Karpas-422 (cell line): ENCODE data around the gene PRKCSH. TPM values are rescaled to one million over a fixed set of nuclear protein-coding genes. Genes with fewer than 3 reads are reported as not detected.
"Not testable (repeated sequence)": the region's sequence is repeated elsewhere in the genome, so short reads cannot be mapped to it uniquely, and the experiment has no call there.

Source experiments
- DNase-seq: peaks from one replicate; pipeline ENCODE4 v3.0.0-alpha.2; 2015
- H2AFZ ChIP-seq: fragments of 200-600 bp; sonication (generic); 2 replicates; pipeline ENCODE4 v1.6.1; 2014; ENCODE audit warnings: antibody characterized with exemption, low read length, mixed read lengths
- H3K27ac ChIP-seq: fragments of 200-600 bp; sonication (generic); 2 replicates; pipeline ENCODE4 v1.5.1; 2014; ENCODE audit warnings: mild to moderate bottlenecking, low read length, moderate library complexity
- H3K27me3 ChIP-seq: fragments of 200-600 bp; sonication (generic); 2 replicates; pipeline ENCODE4 v1.6.1; 2014; ENCODE audit warnings: low read length, mixed read lengths
- H3K36me3 ChIP-seq: fragments of 200-600 bp; sonication (generic); 2 replicates; pipeline ENCODE4 v1.6.1; 2014; ENCODE audit warnings: low read length, mixed read lengths; ENCODE audit not compliant: insufficient read depth
- H3K4me1 ChIP-seq: fragments of 200-600 bp; sonication (generic); 2 replicates; pipeline ENCODE4 v1.6.1; 2014; ENCODE audit warnings: mild to moderate bottlenecking, low read length, mixed read lengths
- H3K4me2 ChIP-seq: fragments of 200-600 bp; sonication (generic); 2 replicates; pipeline ENCODE4 v1.6.1; 2014; ENCODE audit warnings: low read length, low read depth, mild to moderate bottlenecking; ENCODE audit not compliant: poor library complexity, severe bottlenecking
- H3K4me3 ChIP-seq: fragments of 200-600 bp; sonication (generic); 2 replicates; pipeline ENCODE4 v1.5.1; 2014; ENCODE audit warnings: mild to moderate bottlenecking, antibody characterized with exemption, low read length, mixed read lengths
- H3K79me2 ChIP-seq: fragments of 200-600 bp; sonication (generic); 2 replicates; pipeline ENCODE4 v1.6.1; 2014; ENCODE audit warnings: mild to moderate bottlenecking, low read length, mixed read lengths
- H3K9ac ChIP-seq: fragments of 200-600 bp; sonication (generic); 2 replicates; pipeline ENCODE4 v1.6.0; 2014; ENCODE audit warnings: low read length
- H3K9me2 ChIP-seq: fragments of 200-600 bp; sonication (generic), shearing (Covaris generic); replicated peaks from 2 replicates; pipeline ENCODE4 v1.6.0; 2014; ENCODE audit warnings: mild to moderate bottlenecking, low read length, moderate library complexity; ENCODE audit not compliant: insufficient read depth
- H3K9me3 ChIP-seq: fragments of 300-700, 200-600 bp; sonication (generic); 2 replicates; pipeline ENCODE4 v1.6.1; 2014; ENCODE audit warnings: low read length, mixed read lengths
- H4K20me1 ChIP-seq: fragments of 200-600 bp; sonication (generic); 2 replicates; pipeline ENCODE4 v1.6.1; 2014; ENCODE audit warnings: mild to moderate bottlenecking, antibody characterized with exemption, low read length, low read depth; ENCODE audit not compliant: insufficient read depth
- total RNA-seq: library from RNA; depleted of rRNA; stranded (reverse); fragments of >200 nt; shearing (Covaris generic); gene quantifications from 2 replicates; pipeline ENCODE4 v1.2.3, GENCODE V29; 2014; ENCODE audit warnings: low replicate concordance

PRKCSH gene
- total RNA-seq, 1 experiment from 2014 or later, result 77.3 TPM

GRCh38 chr19:11465600-11465999, 30.2 kb downstream of the PRKCSH start:
- H3K27me3 ChIP-seq, result no peaks in the 10 kb centered on the region
- H3K9ac ChIP-seq, result no peak overlapping the region
- H3K9me3 ChIP-seq, result no peaks in the 10 kb centered on the region
- no peak overlapping the region for H3K27ac ChIP-seq
- H3K4me2 ChIP-seq, result no peak overlapping the region
- no peaks in the 10 kb centered on the region for H3K36me3 ChIP-seq
- no peaks in the 10 kb centered on the region for H4K20me1 ChIP-seq
- no peaks in the 10 kb centered on the region for H3K79me2 ChIP-seq
- no peaks in the 10 kb centered on the region for H3K9me2 ChIP-seq
- no peak overlapping the region for H3K4me3 ChIP-seq
- H3K4me1 ChIP-seq, result no peaks in the 10 kb centered on the region
- H2AFZ ChIP-seq, result no peak overlapping the region
- no peak for DNase-seq

DNA sequence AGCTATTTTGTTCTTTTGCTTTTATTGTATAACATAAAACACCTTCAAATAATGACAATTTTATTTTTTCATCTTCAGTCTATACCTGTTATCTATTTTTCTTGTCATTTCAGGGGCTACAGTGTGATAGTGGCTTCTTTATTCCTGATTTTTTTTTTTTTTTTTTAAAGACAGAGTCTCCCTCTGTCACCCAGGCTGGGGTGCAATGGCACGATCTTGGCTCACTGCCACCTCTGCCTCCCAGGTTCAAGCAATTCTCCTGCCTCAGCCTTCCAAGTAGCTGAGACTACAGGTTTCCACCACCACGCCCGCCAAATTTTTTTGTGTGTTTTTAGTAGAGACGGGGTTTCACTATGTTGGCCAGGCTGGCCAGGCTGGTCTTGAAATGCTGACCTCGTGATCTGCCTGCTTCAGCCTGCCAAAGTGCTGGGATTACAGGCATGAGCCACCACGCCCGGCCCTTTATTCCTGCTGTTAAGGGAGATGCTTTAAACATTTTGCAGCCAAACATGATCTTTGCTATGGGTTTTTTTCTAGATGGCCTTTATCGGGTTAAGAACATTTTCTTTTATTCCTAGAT, 32.9 kb downstream of the PRKCSH start:
- H3K36me3 ChIP-seq, H2AFZ ChIP-seq, H3K9ac ChIP-seq, H3K4me2 ChIP-seq, H3K4me3 ChIP-seq, H3K9me2 ChIP-seq, H3K9me3 ChIP-seq, H3K4me1 ChIP-seq, H3K79me2 ChIP-seq, H3K27ac ChIP-seq, H4K20me1 ChIP-seq, DNase-seq, H3K27me3 ChIP-seq: not testable (repeated sequence)

DNA sequence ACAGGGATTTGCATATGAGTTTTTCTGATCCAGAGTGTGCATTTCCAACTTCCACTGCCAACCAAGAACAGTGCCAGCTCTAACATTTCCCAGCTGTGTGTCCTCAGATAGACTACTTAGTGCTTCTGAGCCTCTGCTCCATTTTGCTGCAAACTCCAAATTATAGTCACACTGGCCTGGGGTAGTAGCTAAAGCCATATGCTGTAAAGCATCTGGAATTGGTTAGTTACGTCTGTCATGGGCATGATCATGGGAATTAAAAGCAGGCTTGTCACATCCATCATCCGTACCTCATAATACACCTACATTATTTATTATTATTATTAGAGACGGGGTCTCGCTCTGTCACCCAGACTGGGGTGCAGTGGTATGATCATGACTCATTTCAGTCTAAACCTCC, 38.3 kb downstream of the PRKCSH start:
- H3K9me3 ChIP-seq, result no peaks in the 10 kb centered on the region
- no peak overlapping the region for H3K9ac ChIP-seq
- no peak overlapping the region for H3K4me2 ChIP-seq
- H3K79me2 ChIP-seq, result no peaks in the 10 kb centered on the region
- no peak overlapping the region for H3K27ac ChIP-seq
- no peak overlapping the region for H2AFZ ChIP-seq
- no peaks in the 10 kb centered on the region for H4K20me1 ChIP-seq
- no peaks in the 10 kb centered on the region for H3K36me3 ChIP-seq
- H3K27me3 ChIP-seq, result no peaks in the 10 kb centered on the region
- no peak overlapping the region for H3K4me3 ChIP-seq
- no peaks in the 10 kb centered on the region for H3K9me2 ChIP-seq
- DNase-seq, result no peak
- H3K4me1 ChIP-seq, result no peaks in the 10 kb centered on the region

GRCh38 chr19:11475343-11475742, 39.9 kb downstream of the PRKCSH start:
- not testable (repeated sequence) for H3K27me3 ChIP-seq, H3K4me3 ChIP-seq, H3K9me2 ChIP-seq, H3K9ac ChIP-seq, DNase-seq, H3K4me2 ChIP-seq, H2AFZ ChIP-seq, H3K36me3 ChIP-seq, H3K9me3 ChIP-seq, H3K79me2 ChIP-seq, H3K27ac ChIP-seq, H4K20me1 ChIP-seq, H3K4me1 ChIP-seq

DNA sequence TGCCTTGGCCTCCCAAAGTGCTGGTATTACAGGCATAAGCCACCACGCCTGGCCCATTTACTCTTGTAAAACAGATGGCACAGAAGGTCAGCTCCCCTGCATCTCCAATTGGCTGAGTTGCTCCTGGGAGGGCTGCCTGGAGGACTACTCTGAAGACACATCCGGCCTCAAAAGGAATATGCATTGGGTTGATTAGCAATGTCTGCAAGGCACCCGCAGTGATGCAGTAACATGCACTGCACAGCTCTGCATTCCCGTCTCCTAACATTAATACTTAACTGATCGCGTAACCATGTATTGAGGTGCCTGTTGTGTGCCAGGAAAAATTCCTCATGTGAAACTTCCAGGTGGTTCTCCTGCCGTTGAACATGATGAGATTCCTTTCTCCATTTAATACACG, 40.4 kb downstream of the PRKCSH start:
- no peaks in the 10 kb centered on the region for H3K9me2 ChIP-seq
- H3K27ac ChIP-seq, result no peak overlapping the region
- no peak overlapping the region for H3K4me3 ChIP-seq
- DNase-seq, result no peak
- no peaks in the 10 kb centered on the region for H3K79me2 ChIP-seq
- no peak overlapping the region for H2AFZ ChIP-seq
- H3K4me1 ChIP-seq, result no peaks in the 10 kb centered on the region
- H3K9ac ChIP-seq, result no peak overlapping the region
- no peaks in the 10 kb centered on the region for H3K27me3 ChIP-seq
- H3K4me2 ChIP-seq, result no peak overlapping the region
- no peaks in the 10 kb centered on the region for H3K9me3 ChIP-seq
- no peaks in the 10 kb centered on the region for H3K36me3 ChIP-seq
- H4K20me1 ChIP-seq, result no peaks in the 10 kb centered on the region

DNA sequence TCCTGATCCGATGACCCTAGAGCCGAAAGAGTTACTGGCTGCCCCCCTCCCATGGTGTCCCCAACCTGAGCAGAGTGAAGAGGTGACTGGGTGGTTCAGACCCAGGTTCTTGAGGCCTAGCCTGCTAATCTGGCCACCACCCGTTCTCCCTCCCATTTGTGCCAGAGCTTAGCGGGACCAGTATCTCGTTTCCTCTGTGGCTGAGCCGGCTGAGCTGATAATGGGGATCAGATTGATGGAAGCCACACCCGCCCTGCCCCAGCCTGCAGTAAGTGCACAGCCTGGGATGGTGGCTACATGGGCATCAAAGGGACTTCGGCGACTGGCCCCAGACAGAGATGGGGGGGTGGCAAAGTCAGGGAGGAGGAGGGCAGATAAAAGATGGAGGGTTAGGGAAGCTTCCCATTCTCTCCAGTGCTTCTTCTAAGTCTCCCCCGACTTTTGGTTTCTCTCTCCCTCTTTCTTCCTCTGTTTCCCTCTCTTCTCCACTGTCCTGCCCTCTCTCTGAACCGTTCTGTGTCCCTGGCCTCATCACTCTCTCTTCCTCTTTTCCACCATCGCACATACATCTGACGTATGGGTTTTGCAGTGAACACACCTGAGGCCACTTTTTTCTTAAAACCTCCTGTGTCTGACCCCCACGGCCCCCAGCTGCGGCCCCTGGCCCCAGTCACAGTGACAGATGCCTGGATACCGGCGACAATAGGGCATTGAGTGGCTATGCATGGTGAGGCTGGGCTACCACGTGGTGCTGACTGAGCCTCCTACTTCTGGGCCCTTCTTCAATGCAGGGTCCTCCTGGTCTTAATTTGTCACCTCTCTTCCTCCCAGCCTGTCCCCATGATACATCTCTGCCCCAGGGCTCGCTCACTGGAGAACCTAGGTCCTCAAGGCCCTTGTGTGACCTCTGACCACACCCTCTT, 43.0 kb downstream of the PRKCSH start:
- no peaks in the 10 kb centered on the region for H4K20me1 ChIP-seq
- no peak overlapping the region for H3K4me2 ChIP-seq
- DNase-seq, result no peak
- H3K36me3 ChIP-seq, result no peaks in the 10 kb centered on the region
- H3K27ac ChIP-seq, result no peak overlapping the region
- no peaks in the 10 kb centered on the region for H3K9me2 ChIP-seq
- peaks cover 16% of the 10 kb centered on the region for H3K4me1 ChIP-seq
- no peaks in the 10 kb centered on the region for H3K9me3 ChIP-seq
- H2AFZ ChIP-seq, result no peak overlapping the region
- no peak overlapping the region for H3K9ac ChIP-seq
- H3K4me3 ChIP-seq, result no peak overlapping the region
- no peaks in the 10 kb centered on the region for H3K79me2 ChIP-seq
- H3K27me3 ChIP-seq, result no peaks in the 10 kb centered on the region

GRCh38 chr19:11479090-11479897, 43.9 kb downstream of the PRKCSH start:
- peaks cover 16% of the 10 kb centered on the region for H3K4me1 ChIP-seq
- H4K20me1 ChIP-seq, result no peaks in the 10 kb centered on the region
- no peak overlapping the region for H3K27ac ChIP-seq
- no peak overlapping the region for H3K4me3 ChIP-seq
- H3K9ac ChIP-seq, result no peak overlapping the region
- no peak for DNase-seq
- H3K27me3 ChIP-seq, result no peaks in the 10 kb centered on the region
- no peaks in the 10 kb centered on the region for H3K9me3 ChIP-seq
- H3K36me3 ChIP-seq, result no peaks in the 10 kb centered on the region
- no peak overlapping the region for H3K4me2 ChIP-seq
- H3K79me2 ChIP-seq, result no peaks in the 10 kb centered on the region
- no peak overlapping the region for H2AFZ ChIP-seq
- no peaks in the 10 kb centered on the region for H3K9me2 ChIP-seq
